DOHH2 (cell line): Measurements from ENCODE around the gene RIPK1.

ENCODE experiments used
- H3F3A ChIP-seq: fragments of 200-600 bp; sonication (generic), shearing (Covaris generic); 2 replicates; pipeline ENCODE4 v1.6.0; 2016; ENCODE audit warnings: antibody characterized with exemption, mild to moderate bottlenecking; ENCODE audit not compliant: control insufficient read depth, insufficient read depth
- H3K27ac ChIP-seq: fragments of 200-600 bp; sonication (generic); 2 replicates; pipeline ENCODE4 v1.5.1; 2014; ENCODE audit warnings: low read depth, mild to moderate bottlenecking, low read length, moderate library complexity
- H3K27me3 ChIP-seq: fragments of 200-600 bp; sonication (generic); 2 replicates; pipeline ENCODE4 v1.6.1; 2014; ENCODE audit warnings: mild to moderate bottlenecking, low read length, mixed read lengths; ENCODE audit not compliant: control insufficient read depth
- H3K36me3 ChIP-seq: fragments of 200-600 bp; sonication (generic); 2 replicates; pipeline ENCODE4 v1.6.1; 2014; ENCODE audit warnings: mild to moderate bottlenecking, low read length, moderate library complexity, mixed read lengths; ENCODE audit not compliant: control insufficient read depth
- H3K4me1 ChIP-seq: fragments of 200-600 bp; sonication (generic); 2 replicates; pipeline ENCODE4 v1.6.1; 2014; ENCODE audit warnings: mild to moderate bottlenecking, low read length, mixed read lengths; ENCODE audit not compliant: control insufficient read depth
- H3K4me2 ChIP-seq: fragments of 200-600 bp; sonication (generic); 2 replicates; pipeline ENCODE4 v1.6.0; 2014; ENCODE audit warnings: mild to moderate bottlenecking, low read length, moderate library complexity
- H3K4me3 ChIP-seq: fragments of 200-600 bp; sonication (generic); 2 replicates; pipeline ENCODE4 v1.5.1; 2014; ENCODE audit warnings: mild to moderate bottlenecking, low read length, mixed read lengths
- H3K79me2 ChIP-seq: fragments of 200-600 bp; sonication (generic); 2 replicates; pipeline ENCODE4 v1.6.1; 2014; ENCODE audit warnings: mild to moderate bottlenecking, low read length, mixed read lengths; ENCODE audit not compliant: control insufficient read depth
- H3K9me2 ChIP-seq: fragments of 200-600 bp; sonication (generic); replicated peaks from 2 replicates; pipeline ENCODE4 v1.6.1; 2014; ENCODE audit warnings: mild to moderate bottlenecking, low read length, mixed read lengths; ENCODE audit not compliant: control insufficient read depth
- H3K9me3 ChIP-seq: fragments of 200-600 bp; sonication (generic); 2 replicates; pipeline ENCODE4 v1.6.1; 2014; ENCODE audit warnings: antibody characterized with exemption, low read length, mixed read lengths; ENCODE audit not compliant: control insufficient read depth, insufficient read depth
- H4K20me1 ChIP-seq: fragments of 200-600 bp; sonication (generic); 2 replicates; pipeline ENCODE4 v1.6.0; 2014; ENCODE audit warnings: low read depth, mild to moderate bottlenecking, antibody characterized with exemption, low read length, moderate library complexity; ENCODE audit not compliant: control insufficient read depth, insufficient read depth
- CTCF ChIP-seq: fragments of 200-600 bp; sonication (generic); IDR thresholded peaks from one replicate; pipeline ENCODE4 v1.5.1; 2014; ENCODE audit warnings: antibody characterized with exemption, mild to moderate bottlenecking, low read depth, low read length; ENCODE audit not compliant: poor library complexity, severe bottlenecking
- EZH2phosphoT487 ChIP-seq: fragments of 200-600 bp; sonication (generic); IDR thresholded peaks from 2 replicates; pipeline ENCODE4 v1.6.1; 2017; ENCODE audit warnings: borderline replicate concordance, mild to moderate bottlenecking, antibody characterized with exemption, low read length, moderate library complexity, mixed read lengths

The RIPK1 gene

GRCh38 chr6:3032986-3033385 is 35.3 kb upstream of the RIPK1 start:
- TF ChIP-seq CTCF (no peak), EZH2phosphoT487 (no peak)
- H3K36me3 ChIP-seq: no peaks in the 10 kb centered on the region
- peaks cover 3% of the 10 kb centered on the region; the same call in 1 of the 2 replicates for H3K9me3 ChIP-seq
- H3K4me1 ChIP-seq: peaks cover 26% of the 10 kb centered on the region
- H3K79me2 ChIP-seq: no peaks in the 10 kb centered on the region
- peaks cover 14% of the 10 kb centered on the region; the same call in 1 of the 2 replicates for H3F3A ChIP-seq
- no peak overlapping the region for H3K27ac ChIP-seq
- H3K4me2 ChIP-seq: no peak overlapping the region
- H3K4me3 ChIP-seq: no peak overlapping the region
- no peaks in the 10 kb centered on the region for H4K20me1 ChIP-seq
- no peaks in the 10 kb centered on the region for H3K9me2 ChIP-seq
- no peaks in the 10 kb centered on the region for H3K27me3 ChIP-seq

- H3K27ac ChIP-seq: no peak overlapping the region
- H3K9me2 ChIP-seq: no peaks in the 10 kb centered on the region
- H3F3A ChIP-seq: peaks cover 14% of the 10 kb centered on the region; the same call in 1 of the 2 replicates
- H3K9me3 ChIP-seq: no peaks in the 10 kb centered on the region
- no peaks in the 10 kb centered on the region for H3K36me3 ChIP-seq
- TF ChIP-seq EZH2phosphoT487 (no peak), CTCF (no peak)
- H3K27me3 ChIP-seq: no peaks in the 10 kb centered on the region
- H4K20me1 ChIP-seq: no peaks in the 10 kb centered on the region
- H3K4me1 ChIP-seq: peaks cover 25% of the 10 kb centered on the region
- no peaks in the 10 kb centered on the region for H3K79me2 ChIP-seq
- H3K4me2 ChIP-seq: no peak overlapping the region
- no peak overlapping the region for H3K4me3 ChIP-seq
Measured at GRCh38 chr6:3033652-3034051, 34.6 kb upstream of the RIPK1 start.

- Histone ChIP-seq H3K9me3 (no peaks in the 10 kb centered on the region), H3K9me2 (no peaks in the 10 kb centered on the region), H4K20me1 (no peaks in the 10 kb centered on the region), H3K4me1 (peaks cover 34% of the 10 kb centered on the region), H3K4me2 (no peak overlapping the region), H3K27me3 (no peaks in the 10 kb centered on the region), H3F3A (0 out of 2 replicates have a peak, but pooled peaks cover 3% of the 10 kb centered on the region), H3K4me3 (no peak overlapping the region), H3K79me2 (no peaks in the 10 kb centered on the region), H3K27ac (no peak overlapping the region), H3K36me3 (no peaks in the 10 kb centered on the region)
- TF ChIP-seq EZH2phosphoT487 (no peak), CTCF (no peak)
Measured at GRCh38 chr6:3035397-3035796, 32.9 kb upstream of the RIPK1 start.
